Esophagus squamous epithelium (tissue), 5 donors: ENCODE measurements around the gene FABP3. TPM values are rescaled to one million over a fixed set of nuclear protein-coding genes. Genes with fewer than 3 reads are reported as not detected.

Source experiments
- DNase-seq: peaks from one replicate; lab custom pipeline; 2025; lab: John Stamatoyannopoulos, UW
- H3K27ac ChIP-seq, 4 donors: fragments of 200-600 bp; sonication (generic); one replicate each; pipeline ENCODE4 v1.5.1; 2016 to 2019; ENCODE audit warnings: mild to moderate bottlenecking in 1 of 4
- H3K27me3 ChIP-seq, 4 donors: fragments of 200-600 bp; sonication (generic); 1 replicate in 3 of 4; 2 replicates in 1 of 4; pipeline versions ENCODE4 v1.5.1 to v1.6.0; 2017 to 2021; ENCODE audit warnings: antibody characterized with exemption in 1 of 4
- H3K36me3 ChIP-seq, 3 donors: fragments of 200-600 bp; sonication (generic); one replicate each; pipeline ENCODE4 v1.5.1; 2016 to 2019
- H3K4me1 ChIP-seq, 3 donors: fragments of 200-600 bp; sonication (generic); one replicate each; pipeline ENCODE4 v1.5.1; 2017 to 2019
- H3K4me3 ChIP-seq, 4 donors: fragments of 200-600 bp; sonication (generic); 1 replicate in 3 of 4; 2 replicates in 1 of 4; pipeline ENCODE4 v1.5.1; 2016 to 2019; ENCODE audit warnings: mild to moderate bottlenecking in 2 of 4, moderate library complexity in 1 of 4
- H3K9me3 ChIP-seq, 3 donors: fragments of 200-600 bp; sonication (generic); one replicate each; pipeline ENCODE4 v1.5.1; 2016 to 2019
- POLR2A ChIP-seq, 4 donors: fragments of 450-650 bp; IDR thresholded peaks; one replicate each; pipeline ENCODE4 v1.6.1; 2017; ENCODE audit warnings: antibody characterized with exemption in 4 of 4, mild to moderate bottlenecking in 4 of 4, moderate library complexity in 3 of 4
- WGBS, 2 donors: methylation state at CpG; one replicate each; pipeline ENCODE4 v1.1.5; 2018; 5-methylcytosine and 5-hydroxymethylcytosine counted together
- intact Hi-C: fragments of 100-400 bp; cut with DNase I; formaldehyde crosslinking; loops from one replicate; pipeline ENCODE4 v1.15.0; 2022
- total RNA-seq, 4 donors: library from RNA; depleted of rRNA; stranded (reverse); fragments of >200 nt; gene quantifications; one replicate each; pipeline ENCODE4 v1.1.0, GENCODE V29; 2016
- TF ChIP-seq, protein P1 (sequence below), 6 experiments: fragments of 450-650 bp in 4 of 6; fragments of 200-600 bp in 2 of 6; sonication (generic) in 2 of 6; IDR thresholded peaks; one replicate each; pipeline ENCODE4 v1.5.1; 2016 to 2019; ENCODE audit warnings: antibody characterized with exemption in 6 of 6, mild to moderate bottlenecking in 4 of 6, moderate library complexity in 4 of 6
- donor health status: DM: yes; HTN: yes; CAD: no.

The FABP3 gene
- total RNA-seq, 4 donors from 2014 or later = 0.57 to 7.6 TPM; not detected in 2

DNA sequence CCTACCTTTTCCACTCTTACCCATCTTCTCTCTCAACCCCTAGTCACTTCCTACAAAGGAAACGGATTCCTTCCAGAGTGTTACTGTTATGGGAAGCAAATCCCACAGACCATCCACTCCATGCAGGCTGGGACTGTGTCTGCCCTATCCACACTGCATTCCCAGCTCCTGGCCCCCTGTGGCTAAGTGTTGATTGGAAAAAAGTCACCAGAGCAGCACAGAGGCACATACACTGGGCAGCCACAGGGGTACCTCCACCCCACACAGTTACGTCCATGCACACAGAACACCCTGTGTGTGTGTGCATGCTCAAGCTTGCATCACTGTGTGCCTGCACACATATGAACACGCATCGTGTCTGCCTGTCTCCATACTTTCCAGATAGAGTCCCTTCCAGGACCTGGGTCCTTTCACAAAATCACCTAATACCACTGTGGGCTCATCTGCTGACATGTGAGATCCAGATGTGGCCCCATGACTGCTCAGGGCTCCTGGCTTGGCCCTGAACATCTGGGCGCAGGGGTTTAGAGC lies 36.0 kb upstream of the FABP3 start:
- DNase-seq = no peak
- no peak overlapping the region for H3K27ac ChIP-seq
- no peak overlapping the region for H3K4me3 ChIP-seq
- WGBS, 2 donors = 43 to 68% methylated on average over 4 of the region's 5 CpGs
- H3K9me3 ChIP-seq = no peaks in the 10 kb centered on the region
- peaks cover 8 to 23% (median 9%) of the 10 kb centered on the region in 3 donors for H3K4me1 ChIP-seq
- TF ChIP-seq POLR2A (IDR thresholded peaks at IDR 0.05) = no peak
- TF ChIP-seq, protein P1, sequence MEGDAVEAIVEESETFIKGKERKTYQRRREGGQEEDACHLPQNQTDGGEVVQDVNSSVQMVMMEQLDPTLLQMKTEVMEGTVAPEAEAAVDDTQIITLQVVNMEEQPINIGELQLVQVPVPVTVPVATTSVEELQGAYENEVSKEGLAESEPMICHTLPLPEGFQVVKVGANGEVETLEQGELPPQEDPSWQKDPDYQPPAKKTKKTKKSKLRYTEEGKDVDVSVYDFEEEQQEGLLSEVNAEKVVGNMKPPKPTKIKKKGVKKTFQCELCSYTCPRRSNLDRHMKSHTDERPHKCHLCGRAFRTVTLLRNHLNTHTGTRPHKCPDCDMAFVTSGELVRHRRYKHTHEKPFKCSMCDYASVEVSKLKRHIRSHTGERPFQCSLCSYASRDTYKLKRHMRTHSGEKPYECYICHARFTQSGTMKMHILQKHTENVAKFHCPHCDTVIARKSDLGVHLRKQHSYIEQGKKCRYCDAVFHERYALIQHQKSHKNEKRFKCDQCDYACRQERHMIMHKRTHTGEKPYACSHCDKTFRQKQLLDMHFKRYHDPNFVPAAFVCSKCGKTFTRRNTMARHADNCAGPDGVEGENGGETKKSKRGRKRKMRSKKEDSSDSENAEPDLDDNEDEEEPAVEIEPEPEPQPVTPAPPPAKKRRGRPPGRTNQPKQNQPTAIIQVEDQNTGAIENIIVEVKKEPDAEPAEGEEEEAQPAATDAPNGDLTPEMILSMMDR (IDR thresholded peaks at IDR 0.05) = no peak
- intact Hi-C loops = no loop called here
- H3K36me3 ChIP-seq = no peaks in the 10 kb centered on the region
- H3K27me3 ChIP-seq = peaks cover 0 to 38% (median 0%) of the 10 kb centered on the region in 4 donors

DNA sequence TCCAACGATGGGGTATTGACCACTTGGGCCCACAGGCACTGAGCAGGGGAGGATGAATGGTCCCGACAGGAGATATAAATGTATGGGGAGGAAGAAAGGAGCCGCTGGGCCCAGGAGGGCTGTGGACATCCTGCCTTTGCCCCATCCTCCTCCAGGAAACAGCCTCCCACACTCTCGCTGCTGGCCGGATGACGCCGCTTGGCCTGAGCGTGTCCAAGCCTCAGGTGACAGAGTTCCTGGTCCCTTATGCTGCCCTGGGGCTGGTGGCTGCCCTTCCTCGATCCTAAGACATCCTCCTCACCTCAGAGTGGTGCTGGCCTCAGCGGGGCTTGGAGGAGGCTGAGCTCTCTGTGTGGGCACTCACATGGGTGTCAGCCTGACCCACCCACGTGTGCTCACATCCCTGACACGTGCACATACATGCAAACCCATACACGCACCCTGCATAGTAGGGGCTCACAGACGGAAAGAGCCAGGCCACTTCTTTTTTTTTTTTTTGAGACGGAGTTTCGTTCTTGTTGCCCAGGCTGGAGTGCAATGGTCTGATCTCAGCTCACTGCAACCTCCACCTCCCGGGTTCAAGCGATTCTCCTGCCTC lies 34.3 kb upstream of the FABP3 start:
- Histone ChIP-seq H3K4me1 (peaks cover 0 to 10% (median 0%) of the 10 kb centered on the region in 3 donors), H3K36me3 (no peaks in the 10 kb centered on the region), H3K9me3 (no peaks in the 10 kb centered on the region), H3K27ac (no peak overlapping the region), H3K27me3 (peaks cover 0 to 31% (median 0%) of the 10 kb centered on the region in 4 donors), H3K4me3 (no peak overlapping the region)
- no peak for TF ChIP-seq POLR2A (IDR thresholded peaks at IDR 0.05)
- TF ChIP-seq, protein P1 (IDR thresholded peaks at IDR 0.05) = no peak
- intact Hi-C loops = no loop called here
- 71 to 82% methylated on average over 12 of the region's 18 CpGs for WGBS, 2 donors
- DNase-seq = no peak

DNA sequence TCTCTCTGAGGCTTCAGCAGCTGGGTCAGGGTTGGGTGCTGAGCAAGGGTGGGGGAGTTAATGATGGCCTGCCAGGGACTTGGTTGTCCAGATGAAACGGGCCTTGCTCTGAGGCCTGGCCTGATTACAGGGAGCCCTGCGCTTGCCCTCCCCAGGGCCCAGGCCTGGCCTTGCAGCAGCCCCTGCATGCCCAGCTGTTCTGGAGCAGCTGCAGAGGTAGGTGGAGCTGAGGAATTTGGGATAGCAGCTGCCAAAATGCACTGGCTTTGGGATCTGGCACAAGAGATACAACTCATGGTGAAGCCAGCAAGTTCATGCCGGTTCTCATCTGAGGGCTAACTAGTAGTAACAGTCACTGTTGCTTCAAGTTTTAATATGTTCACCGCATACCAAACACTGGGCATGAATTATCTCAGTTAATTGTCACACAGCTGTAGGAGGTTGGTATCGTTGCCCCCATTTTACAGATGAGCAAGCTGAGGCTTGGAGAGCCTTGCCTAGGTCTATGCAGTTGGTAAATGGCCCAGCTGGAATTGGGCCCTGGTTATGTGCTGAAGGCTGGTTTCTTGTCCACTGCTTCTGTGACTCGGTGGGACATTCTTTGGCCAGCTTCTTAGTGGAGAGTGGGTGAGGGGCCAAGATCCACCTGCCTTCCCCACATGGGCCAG lies 32.8 kb upstream of the FABP3 start:
- 55 to 66% methylated on average over 3 to 6 of the region's 6 CpGs for WGBS, 2 donors
- H3K9me3 ChIP-seq = no peaks in the 10 kb centered on the region
- peaks cover 0 to 18% (median 0%) of the 10 kb centered on the region in 4 donors for H3K27me3 ChIP-seq
- H3K27ac ChIP-seq = no peak overlapping the region
- H3K4me1 ChIP-seq = peaks cover 0 to 9% (median 0%) of the 10 kb centered on the region in 3 donors
- TF ChIP-seq POLR2A (IDR thresholded peaks at IDR 0.05) = no peak
- TF ChIP-seq, protein P1 (IDR thresholded peaks at IDR 0.05) = no peak
- no peaks in the 10 kb centered on the region for H3K36me3 ChIP-seq
- no peak overlapping the region for H3K4me3 ChIP-seq
- no peak for DNase-seq
- intact Hi-C loops = no loop called here

DNA sequence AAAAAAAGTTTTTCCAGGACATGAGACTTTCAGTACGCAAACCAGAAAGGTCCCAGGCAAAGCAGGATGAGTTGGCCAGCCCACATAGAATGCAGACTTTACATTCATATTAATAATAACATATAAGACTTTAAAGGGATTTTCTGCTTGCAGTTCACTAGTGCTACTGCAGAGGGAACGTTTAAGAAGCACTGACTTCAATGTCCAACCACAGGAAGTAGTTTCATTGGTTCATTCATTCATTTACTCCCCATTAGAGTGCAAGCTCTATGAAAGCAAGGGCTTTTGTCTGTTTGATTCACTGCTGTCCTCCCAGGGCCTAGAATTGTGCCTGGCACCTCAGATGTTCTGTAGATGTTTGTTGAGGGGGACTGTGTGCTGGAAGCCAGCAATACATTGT lies 28.4 kb upstream of the FABP3 start:
- no peak for DNase-seq
- no peaks in the 10 kb centered on the region for H3K27me3 ChIP-seq
- no peaks in the 10 kb centered on the region for H3K36me3 ChIP-seq
- peaks cover 0 to 18% (median 3%) of the 10 kb centered on the region in 3 donors for H3K4me1 ChIP-seq
- intact Hi-C loops = no loop called here
- H3K9me3 ChIP-seq = no peaks in the 10 kb centered on the region
- no peak overlapping the region for H3K27ac ChIP-seq
- no peak for TF ChIP-seq POLR2A (IDR thresholded peaks at IDR 0.05)
- TF ChIP-seq, protein P1 (IDR thresholded peaks at IDR 0.05) = no peak
- no peak overlapping the region for H3K4me3 ChIP-seq
- WGBS, 2 donors = 45 to 53% methylated on average over 2 of the region's 2 CpGs

DNA sequence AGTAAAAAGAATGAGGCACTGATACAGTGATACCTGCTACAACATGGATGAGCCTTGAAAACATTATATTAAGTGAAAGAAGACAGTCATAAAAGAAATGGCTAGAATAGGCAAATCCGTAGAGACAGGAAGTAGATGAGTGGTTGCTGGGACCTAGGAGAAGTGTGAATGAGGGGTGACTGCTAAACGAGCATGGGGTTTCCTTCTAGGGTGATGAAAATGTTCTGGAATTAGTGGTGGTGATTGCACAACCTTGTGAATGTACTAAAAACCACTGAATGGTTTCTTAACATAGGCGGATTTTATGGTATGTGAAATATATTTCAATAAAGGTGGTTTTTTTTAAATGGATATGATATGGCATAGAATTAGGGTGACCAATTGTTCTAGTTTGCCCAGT lies 27.5 kb upstream of the FABP3 start:
- Histone ChIP-seq H3K4me1 (peaks cover 0 to 12% (median 3%) of the 10 kb centered on the region in 3 donors), H3K36me3 (no peaks in the 10 kb centered on the region), H3K27ac (no peak overlapping the region), H3K27me3 (no peaks in the 10 kb centered on the region), H3K9me3 (no peaks in the 10 kb centered on the region), H3K4me3 (no peak overlapping the region)
- intact Hi-C loops = no loop called here
- no peak for DNase-seq
- no peak for TF ChIP-seq POLR2A (IDR thresholded peaks at IDR 0.05)
- WGBS, 2 donors = 30 to 37% methylated on average over 3 of the region's 3 CpGs
